HG03097 (cell line): ENCODE measurements around the gene AGPAT3.
"Not testable (repeated sequence)": the region's sequence is repeated elsewhere in the genome, so short reads cannot be mapped to it uniquely, and the experiment has no call there.

ENCODE experiments used
- ATAC-seq: cut with Tn5 transposase; IDR thresholded peaks from one replicate; pipeline ENCODE4 v1.9.1; 2021; ENCODE audit not compliant: unreplicated experiment, low FRiP score

AGPAT3 gene

DNA sequence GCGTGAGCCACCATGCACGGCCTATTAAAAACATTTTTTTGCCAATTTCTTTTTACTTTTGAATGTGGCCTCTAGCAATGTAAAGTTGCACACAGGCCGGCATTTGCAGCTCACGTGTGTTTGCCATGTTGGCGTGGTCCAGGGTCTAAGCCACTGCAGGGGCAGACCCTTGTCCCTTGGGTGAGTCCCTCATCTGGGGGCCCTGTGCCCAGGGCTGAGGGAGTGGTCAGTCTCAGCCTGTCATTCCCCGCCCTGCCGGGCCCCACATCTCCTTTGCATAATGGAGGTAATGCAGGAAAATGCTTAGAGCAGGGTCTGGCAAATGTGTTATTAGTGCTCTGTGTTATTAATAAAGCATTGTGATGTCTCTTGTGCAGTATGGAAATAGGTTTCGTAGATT, 16.9 kb downstream of the AGPAT3 start:
- no peak for ATAC-seq

- no peak for ATAC-seq
Measured at GRCh38 chr21:43882952-43883545, 18.0 kb downstream of the AGPAT3 start.

DNA sequence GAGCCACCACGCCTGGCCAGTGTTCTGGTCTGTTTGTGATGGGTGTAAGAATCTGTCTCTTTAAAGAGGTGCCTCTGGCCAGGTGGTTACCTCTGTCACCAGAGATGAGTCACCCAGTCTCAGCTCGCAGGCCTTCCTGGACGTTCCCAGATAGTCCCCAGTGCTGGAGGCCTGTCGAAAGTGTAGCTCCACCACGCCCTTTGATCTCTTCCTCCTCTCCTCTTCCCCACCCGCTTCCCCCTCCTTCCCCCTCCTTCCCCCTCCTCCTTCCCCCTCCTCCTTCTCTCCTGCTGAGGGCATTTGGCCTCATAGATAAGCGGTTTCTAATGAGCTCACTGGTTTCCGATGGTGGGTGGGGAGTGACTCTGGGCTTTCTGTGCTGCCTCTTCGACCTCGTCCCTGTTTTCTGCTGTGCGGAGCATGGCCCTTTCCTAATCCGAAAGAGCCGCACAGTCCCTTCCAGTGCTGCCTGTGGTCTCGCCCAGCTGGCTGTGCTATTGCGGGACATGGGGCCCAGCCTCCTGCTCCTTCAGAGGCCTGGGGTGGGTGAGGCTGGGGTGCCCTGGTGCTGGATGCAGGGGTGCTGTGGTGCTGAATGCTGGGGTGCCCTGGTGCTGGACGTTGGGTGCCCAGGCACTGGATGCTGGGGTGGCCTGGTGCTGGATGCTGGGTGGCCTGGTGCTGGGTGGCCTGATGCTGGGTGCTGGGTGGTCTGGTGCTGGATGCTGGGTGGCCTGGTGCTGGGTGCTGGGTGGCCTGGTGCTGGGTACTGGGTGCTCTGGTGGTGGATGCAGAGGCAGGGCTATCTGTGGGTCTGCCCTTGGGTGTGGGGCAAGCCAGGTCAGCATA, 19.2 kb downstream of the AGPAT3 start:
- no peak for ATAC-seq

- ATAC-seq, result no peak
Measured at GRCh38 chr21:43884861-43885417, 19.9 kb downstream of the AGPAT3 start.

DNA sequence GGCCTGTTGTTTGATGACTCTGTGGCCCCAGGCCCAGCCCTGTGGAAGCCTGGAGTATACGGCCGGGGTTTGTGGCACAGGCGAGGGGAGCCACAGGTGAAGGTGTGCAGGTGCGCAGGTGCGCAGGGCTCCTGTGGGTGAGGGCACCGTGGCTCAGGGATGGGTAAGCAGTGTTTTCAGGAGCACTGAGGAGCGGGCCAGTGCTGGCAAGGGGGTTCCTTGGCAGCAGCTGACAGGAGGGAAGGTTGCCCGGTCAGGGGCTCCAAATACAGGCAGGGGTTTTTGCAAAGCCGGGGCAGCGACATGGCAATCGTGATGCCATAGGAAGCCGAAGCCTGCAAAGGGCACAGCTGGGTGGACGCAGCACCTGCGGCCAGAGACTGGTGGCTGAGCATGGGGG, 20.7 kb downstream of the AGPAT3 start:
- no peak for ATAC-seq

DNA sequence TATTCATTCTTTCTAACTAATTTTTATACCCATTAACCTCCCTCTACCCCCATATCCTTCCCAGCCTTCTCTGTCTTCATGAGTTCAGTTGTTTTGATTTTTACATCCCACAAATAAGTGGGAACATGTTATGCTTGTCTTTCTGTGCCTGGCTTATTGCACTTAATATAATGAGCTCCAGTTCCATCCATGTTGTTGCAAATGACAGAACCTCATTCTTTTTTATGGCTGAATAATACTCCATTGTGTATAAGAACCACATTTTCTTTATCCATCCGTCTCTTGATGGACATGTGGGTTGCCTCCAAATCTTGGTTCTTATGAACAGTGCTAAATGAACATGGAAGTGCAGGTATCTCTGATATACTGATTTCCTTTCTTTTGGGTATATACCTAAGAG, 21.5 kb downstream of the AGPAT3 start:
- ATAC-seq, result no peak

GRCh38 chr21:43889069-43889468, 24.0 kb downstream of the AGPAT3 start:
- no peak for ATAC-seq

DNA sequence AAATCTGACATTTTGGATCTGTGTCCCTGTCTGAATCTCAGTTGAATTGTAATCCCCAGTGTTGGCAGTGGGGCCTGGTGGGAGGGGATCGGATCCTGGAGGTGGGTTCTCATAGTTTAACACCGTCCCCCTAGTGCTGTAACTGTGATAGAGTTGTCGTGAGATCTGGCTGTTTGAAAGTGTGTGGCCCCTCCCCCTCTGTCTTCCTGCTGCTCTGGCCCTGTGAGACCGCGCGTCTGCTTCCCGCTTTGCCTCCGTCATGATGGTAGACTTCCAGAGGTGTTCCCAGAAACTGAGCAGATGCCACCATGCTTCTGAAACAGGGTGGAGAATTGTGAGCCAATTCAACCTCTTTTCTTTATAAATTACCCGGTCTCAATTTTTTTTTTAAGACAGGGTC, 25.0 kb downstream of the AGPAT3 start:
- no peak for ATAC-seq

GRCh38 chr21:43892334-43892733, 27.3 kb downstream of the AGPAT3 start:
- ATAC-seq, result no peak

DNA sequence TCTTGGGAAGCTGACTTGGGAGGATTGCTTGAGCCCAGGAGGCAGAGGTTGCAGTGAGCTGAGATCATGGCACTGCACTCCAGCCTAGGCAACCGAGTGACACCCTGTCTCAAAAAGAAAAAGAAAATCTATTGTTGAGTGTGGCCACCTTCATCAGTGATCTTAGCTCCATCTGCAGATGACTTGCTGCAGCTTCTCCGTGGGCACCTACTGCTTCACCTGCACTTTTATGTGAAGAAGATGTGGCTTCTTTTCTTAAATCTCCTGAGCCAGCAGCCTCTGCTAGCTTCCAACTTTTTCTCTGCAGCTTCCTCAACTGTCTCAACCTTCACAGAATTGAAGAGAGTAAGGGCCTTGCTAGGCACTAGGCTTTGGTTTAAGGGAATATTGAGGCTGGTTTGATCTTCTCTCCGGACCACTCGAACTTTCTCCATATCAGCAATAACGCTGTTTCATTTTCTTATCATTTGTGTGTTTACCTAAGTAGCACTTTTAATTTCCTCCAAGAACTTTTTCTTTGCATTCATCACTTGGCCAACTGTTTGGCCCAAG, 28.0 kb downstream of the AGPAT3 start:
- ATAC-seq, result no peak

DNA sequence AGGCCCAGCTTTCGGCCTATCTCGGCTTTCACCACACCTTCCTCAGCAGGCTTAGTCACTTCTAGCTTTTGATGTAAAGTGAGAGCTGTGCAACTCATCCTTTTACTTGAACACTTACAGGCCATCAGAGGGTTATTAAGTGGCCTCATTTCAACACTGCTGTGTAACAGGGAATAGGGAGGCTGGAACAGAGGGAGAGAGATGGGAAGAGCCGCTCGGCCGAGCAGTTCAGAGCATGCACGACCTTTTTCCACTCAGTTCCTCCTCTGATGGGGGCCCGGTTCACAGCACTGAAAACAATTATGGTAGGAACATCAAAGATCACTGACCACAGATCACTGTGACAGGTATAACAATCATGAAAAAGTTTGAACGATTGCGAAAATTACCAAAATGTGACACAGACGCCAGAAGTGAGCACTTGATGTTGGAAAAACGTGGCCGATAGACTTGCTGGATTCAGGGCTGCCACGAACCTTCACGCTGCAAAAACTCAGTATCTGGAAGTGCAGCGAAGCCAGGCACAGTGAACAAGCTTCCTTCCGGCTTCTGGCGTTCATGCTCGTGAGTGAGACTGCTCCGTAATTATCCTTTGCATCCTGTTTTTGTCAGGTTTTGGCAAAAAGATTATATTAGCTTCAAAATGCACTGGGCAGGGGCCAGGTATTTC, 28.6 kb downstream of the AGPAT3 start:
- ATAC-seq, result no peak

DNA sequence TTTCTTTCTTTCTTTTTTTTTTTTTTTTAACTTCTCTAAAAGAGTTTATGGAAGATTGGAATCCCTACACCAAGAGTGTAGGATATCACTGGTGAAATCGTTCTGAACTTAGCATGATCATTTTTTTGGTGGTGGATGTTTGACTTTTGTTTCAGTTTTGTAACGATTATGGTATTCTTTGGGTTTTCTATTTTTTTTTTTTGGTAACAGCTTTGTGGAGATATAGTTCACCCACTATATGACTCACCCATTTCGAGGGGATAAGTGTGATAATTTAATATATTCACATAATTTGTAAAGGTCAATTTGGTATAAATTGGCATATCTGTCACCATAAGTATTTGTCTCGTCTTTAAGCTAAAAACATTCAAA, 29.2 kb downstream of the AGPAT3 start:
- no peak for ATAC-seq

GRCh38 chr21:43895196-43895595, 30.2 kb downstream of the AGPAT3 start:
- ATAC-seq, result no peak

- ATAC-seq, result not testable (repeated sequence)
Measured at GRCh38 chr21:43896696-43897299, 31.8 kb downstream of the AGPAT3 start.

GRCh38 chr21:43899307-43900077, 34.5 kb downstream of the AGPAT3 start:
- ATAC-seq, result no peak

GRCh38 chr21:43900078-43900385, 35.0 kb downstream of the AGPAT3 start:
- no peak for ATAC-seq

- ATAC-seq, result no peak
Measured at GRCh38 chr21:43900690-43901089, 35.7 kb downstream of the AGPAT3 start.

- ATAC-seq, result no peak
Measured at GRCh38 chr21:43902441-43902840, 37.4 kb downstream of the AGPAT3 start.

DNA sequence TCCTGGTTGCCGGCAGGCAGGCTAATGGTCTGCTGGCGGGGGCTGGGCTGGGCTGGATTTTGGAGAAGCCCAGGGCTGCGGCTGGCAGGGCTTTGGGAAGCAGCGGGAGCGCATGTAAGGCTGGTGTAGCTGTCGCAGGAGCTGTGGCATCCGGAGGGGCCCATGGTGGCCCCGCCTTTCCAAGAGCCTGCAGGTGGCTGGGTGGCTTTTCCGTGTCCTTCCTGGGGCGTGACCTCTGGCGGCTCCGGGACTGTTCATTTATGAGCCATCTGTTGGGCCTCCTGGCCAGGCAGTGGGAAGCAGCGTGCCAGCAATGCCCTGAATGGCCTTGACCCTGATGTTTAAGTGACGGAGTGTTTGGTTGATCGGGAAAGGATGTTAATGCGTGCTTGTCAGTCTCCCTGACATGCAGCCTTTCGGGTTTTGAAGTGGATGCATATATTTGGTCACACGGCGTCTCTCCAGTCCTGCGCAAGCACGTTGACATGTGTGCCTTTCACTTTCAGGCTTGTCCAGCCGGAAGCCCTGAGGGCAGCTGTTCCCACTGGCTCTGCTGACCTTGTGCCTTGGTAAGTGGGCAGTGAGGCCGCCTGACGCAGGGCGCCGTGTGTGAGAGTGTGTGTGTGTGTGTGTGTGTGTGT, 38.5 kb downstream of the AGPAT3 start:
- no peak for ATAC-seq

- no peak for ATAC-seq
Measured at GRCh38 chr21:43904331-43904781, 39.3 kb downstream of the AGPAT3 start.
